H1 (cell line): ENCODE measurements around the gene ACTR8. TPM values are rescaled to one million over a fixed set of nuclear protein-coding genes. Genes with fewer than 3 reads are reported as not detected.

Experiments used
- CTCF ChIA-PET: fragments of 300-600 bp; sonication (Branson Sonifier 250); formaldehyde crosslinking; loops from one replicate; lab custom pipeline; 2021; ENCODE audit not compliant: partially characterized antibody; lab: Charles Lee
- POLR2A ChIA-PET: fragments of 300-600 bp; sonication (Branson Sonifier 250); formaldehyde crosslinking; loops from one replicate; lab custom pipeline; 2021; ENCODE audit warnings: inconsistent platforms; ENCODE audit not compliant: partially characterized antibody; lab: Charles Lee
- DNase-seq, 2 experiments: peaks; one replicate each; pipeline versions ENCODE4 v3.0.0 to v3.0.0-alpha.2; 2010 to 2022; ENCODE audit warnings: low spot score in 2 of 2, low read depth in 1 of 2, mixed read lengths in 1 of 2
- FAIRE-seq: peaks from 2 replicates; lab custom pipeline; 2011; peaks lifted over from hg19 to GRCh38; lab: Jason Lieb, UNC
- H2AFZ ChIP-seq: 2 replicates; pipeline ENCODE4 v1.8.1; 2012; ENCODE audit warnings: low read length, inconsistent platforms
- H2AK5ac ChIP-seq: 2 replicates; pipeline ENCODE4 v1.6.1; 2013; ENCODE audit warnings: low read depth, low read length
- H2BK120ac ChIP-seq: replicated peaks from 2 replicates; pipeline ENCODE3; 2013; ENCODE audit warnings: low read depth, low read length, inconsistent platforms
- H2BK12ac ChIP-seq: 2 replicates; pipeline ENCODE4 v1.6.1; 2013; ENCODE audit warnings: low read depth, low read length
- H2BK15ac ChIP-seq: 2 replicates; pipeline ENCODE4 v1.6.1; 2013; ENCODE audit warnings: low read length
- H2BK20ac ChIP-seq: 2 replicates; pipeline ENCODE4 v1.6.1; 2013; ENCODE audit warnings: low read length
- H2BK5ac ChIP-seq: 2 replicates; pipeline ENCODE4 v1.6.1; 2013; ENCODE audit warnings: low read depth, low read length
- H3K14ac ChIP-seq: 2 replicates; pipeline ENCODE4 v1.6.1; 2013; ENCODE audit warnings: inconsistent platforms; ENCODE audit not compliant: insufficient read length
- H3K18ac ChIP-seq: 2 replicates; pipeline ENCODE4 v1.6.1; 2013; ENCODE audit warnings: low read length; ENCODE audit errors: extremely low read depth
- H3K23ac ChIP-seq: 2 replicates; pipeline ENCODE4 v1.6.1; 2013; ENCODE audit warnings: inconsistent platforms; ENCODE audit not compliant: insufficient read length
- H3K23me2 ChIP-seq: 2 replicates; pipeline ENCODE4 v1.6.1; 2013; ENCODE audit warnings: low read depth, low read length
- H3K27ac ChIP-seq: 2 replicates; pipeline ENCODE4 v1.6.1; 2011; ENCODE audit warnings: low read depth, low read length, inconsistent platforms
- H3K27me3 ChIP-seq, 4 experiments: replicated peaks in 1 of 4; 1 replicate in 1 of 4; 2 replicates in 3 of 4; pipeline versions ENCODE4 v1.6.1 to v1.8.1; 2011 to 2013; ENCODE audit warnings: low read length in 3 of 4, mild to moderate bottlenecking in 3 of 4, inconsistent platforms in 2 of 4, mixed read lengths in 2 of 4, moderate library complexity in 1 of 4; ENCODE audit not compliant: control insufficient read depth in 3 of 4, insufficient read depth in 3 of 4; ENCODE audit errors: extremely low read depth in 1 of 4
- H3K36me3 ChIP-seq, 4 experiments: 2 replicates each; pipeline versions ENCODE4 v1.6.1 to v1.8.1; 2011 to 2013; ENCODE audit warnings: mild to moderate bottlenecking in 4 of 4, low read length in 3 of 4, moderate library complexity in 2 of 4, control low read depth in 1 of 4, inconsistent platforms in 1 of 4; ENCODE audit not compliant: insufficient read depth in 4 of 4, control insufficient read depth in 2 of 4
- H3K4ac ChIP-seq: replicated peaks from 2 replicates; pipeline ENCODE3; 2013; ENCODE audit warnings: low read length, low read depth, mixed read lengths, inconsistent platforms; ENCODE audit not compliant: insufficient read length
- H3K4me1 ChIP-seq, 4 experiments: replicated peaks in 1 of 4; 1 replicate in 1 of 4; 2 replicates in 3 of 4; pipeline versions ENCODE4 v1.6.1 to v1.8.1; 2011 to 2013; ENCODE audit warnings: low read length in 3 of 4, inconsistent platforms in 2 of 4, mixed read lengths in 1 of 4; ENCODE audit not compliant: insufficient read depth in 4 of 4, control insufficient read depth in 3 of 4
- H3K4me2 ChIP-seq, 2 experiments: 2 replicates each; pipeline versions ENCODE4 v1.6.1 to v1.8.1; 2011 to 2013; ENCODE audit warnings: low read depth in 2 of 2, low read length in 2 of 2, control low read depth in 1 of 2, inconsistent platforms in 1 of 2, mild to moderate bottlenecking in 1 of 2; ENCODE audit not compliant: insufficient read depth in 1 of 2
- H3K4me3 ChIP-seq, 4 experiments: fragments of 200-600, 300-600 bp in 1 of 4; sonication (generic), shearing (Covaris generic), sonication (Bioruptor Twin) in 1 of 4; 2 replicates each; pipeline versions ENCODE4 v1.5.1 to v1.8.1; 2011 to 2016; ENCODE audit warnings: low read length in 4 of 4, low read depth in 3 of 4, control low read depth in 2 of 4, inconsistent platforms in 2 of 4, mild to moderate bottlenecking in 2 of 4, mixed read lengths in 1 of 4, moderate library complexity in 1 of 4; ENCODE audit not compliant: insufficient read depth in 2 of 4; ENCODE audit errors: extremely low read depth in 1 of 4
- H3K56ac ChIP-seq: replicated peaks from 2 replicates; pipeline ENCODE3; 2013; ENCODE audit warnings: low read depth, mild to moderate bottlenecking, mixed read lengths, low read length, inconsistent platforms; ENCODE audit not compliant: insufficient read length
- H3K79me1 ChIP-seq: 2 replicates; pipeline ENCODE4 v1.6.1; 2013; ENCODE audit warnings: low read depth, low read length, control low read depth
- H3K79me2 ChIP-seq, 2 experiments: 2 replicates each; pipeline versions ENCODE4 v1.6.1 to v1.8.1; 2012 to 2013; ENCODE audit warnings: low read length in 2 of 2, mild to moderate bottlenecking in 2 of 2, inconsistent platforms in 1 of 2; ENCODE audit not compliant: insufficient read depth in 2 of 2, control insufficient read depth in 1 of 2
- H3K9ac ChIP-seq, 4 experiments: replicated peaks in 1 of 4; 1 replicate in 1 of 4; 2 replicates in 3 of 4; pipeline versions ENCODE4 v1.6.1 to v1.8.1; 2011 to 2013; ENCODE audit warnings: low read depth in 3 of 4, low read length in 3 of 4, control low read depth in 2 of 4, mild to moderate bottlenecking in 2 of 4, moderate library complexity in 2 of 4, inconsistent platforms in 1 of 4; ENCODE audit errors: extremely low read depth in 1 of 4
- H3K9me3 ChIP-seq, 2 experiments: 2 replicates each; pipeline versions ENCODE4 v1.6.1 to v1.8.1; 2012 to 2013; ENCODE audit warnings: mild to moderate bottlenecking in 2 of 2, moderate library complexity in 2 of 2, control low read depth in 1 of 2, inconsistent platforms in 1 of 2, low read depth in 1 of 2, low read length in 1 of 2, mixed read lengths in 1 of 2; ENCODE audit not compliant: insufficient read depth in 2 of 2
- H4K20me1 ChIP-seq, 2 experiments: replicated peaks in 1 of 2; 2 replicates each; pipeline versions ENCODE3 to v1.8.1; 2011 to 2013; ENCODE audit warnings: inconsistent platforms in 2 of 2, low read length in 2 of 2, mild to moderate bottlenecking in 1 of 2; ENCODE audit not compliant: insufficient read depth in 2 of 2, control insufficient read depth in 1 of 2
- H4K5ac ChIP-seq: 2 replicates; pipeline ENCODE4 v1.6.1; 2013; ENCODE audit warnings: low read length, low read depth, mixed read lengths, inconsistent platforms; ENCODE audit not compliant: insufficient read length
- H4K8ac ChIP-seq: 2 replicates; pipeline ENCODE4 v1.8.0; 2013; ENCODE audit warnings: mild to moderate bottlenecking, moderate library complexity, low read length, inconsistent platforms; ENCODE audit not compliant: insufficient read depth; ENCODE audit errors: extremely low read depth
- H4K91ac ChIP-seq: replicated peaks from 2 replicates; pipeline ENCODE3; 2013; ENCODE audit warnings: low read length, mixed read lengths, inconsistent platforms; ENCODE audit not compliant: insufficient read length
- BACH1 ChIP-seq: IDR thresholded peaks from 2 replicates; pipeline ENCODE4 v1.6.1; 2012; ENCODE audit warnings: low read length, improper control_type of control experiment
- CREB1 ChIP-seq: IDR thresholded peaks from 2 replicates; pipeline ENCODE4 v1.6.1; 2012; ENCODE audit warnings: inconsistent platforms
- EZH2 ChIP-seq: fragments of 200-600 bp; sonication (generic); IDR thresholded peaks from 2 replicates; pipeline ENCODE4 v1.7.1; 2012; ENCODE audit warnings: low read depth, mild to moderate bottlenecking, moderate library complexity, low read length, inconsistent platforms; ENCODE audit not compliant: severe bottlenecking
- HDAC2 ChIP-seq, 2 experiments: fragments of 300-600 bp in 1 of 2; sonication (generic) in 1 of 2; IDR thresholded peaks; 2 replicates each; pipeline ENCODE4 v1.6.1; 2011 to 2012; ENCODE audit warnings: low read depth in 2 of 2, low read length in 2 of 2, mild to moderate bottlenecking in 2 of 2, moderate library complexity in 2 of 2, borderline replicate concordance in 1 of 2, inconsistent platforms in 1 of 2
- KDM4A ChIP-seq: IDR thresholded peaks from one replicate; pipeline ENCODE4 v1.7.1; 2012; ENCODE audit warnings: low read depth, mild to moderate bottlenecking, moderate library complexity, low read length, inconsistent platforms; ENCODE audit not compliant: severe bottlenecking
- POLR2A ChIP-seq, 2 experiments: IDR thresholded peaks; 1 replicate in 1 of 2; 2 replicates in 1 of 2; pipeline ENCODE4 v1.6.1; 2011; ENCODE audit warnings: low read depth in 2 of 2, low read length in 2 of 2, mild to moderate bottlenecking in 2 of 2; ENCODE audit errors: control extremely low read depth in 1 of 2
- RNF2 ChIP-seq: fragments of 200-900, 300-1000 bp; sonication (generic); IDR thresholded peaks from 2 replicates; pipeline ENCODE4 v1.7.1; 2016; ENCODE audit warnings: borderline replicate concordance, low read depth, mild to moderate bottlenecking, antibody characterized with exemption, low read length; ENCODE audit not compliant: poor library complexity, severe bottlenecking; ENCODE audit errors: missing control alignments
- SIX5 ChIP-seq: IDR thresholded peaks from 2 replicates; pipeline ENCODE4 v1.6.1; 2011; ENCODE audit warnings: mild to moderate bottlenecking, low read depth, low read length
- TAF7 ChIP-seq: optimal IDR thresholded peaks from 2 replicates; pipeline ENCODE3; 2011; ENCODE audit warnings: low read depth, mild to moderate bottlenecking, inconsistent platforms, low read length, moderate library complexity, borderline replicate concordance
- ZNF274 ChIP-seq: IDR thresholded peaks from 2 replicates; pipeline ENCODE4 v1.7.0; 2012; ENCODE audit warnings: low read length, borderline replicate concordance; ENCODE audit errors: extremely low read depth
- WGBS, 2 experiments: shearing (Covaris generic) in 1 of 2; methylation state at CpG; one replicate each; pipeline versions ENCODE4 v1.1.6 to v1.1.7; 2013 to 2015; ENCODE audit warnings: low lambda C conversion rate in 2 of 2, mixed read lengths in 2 of 2, inconsistent platforms in 1 of 2, low coverage in 1 of 2, missing lambda C conversion rate in 1 of 2; ENCODE audit not compliant: insufficient replicate concordance in 2 of 2, insufficient coverage in 1 of 2, insufficient read length in 1 of 2; ENCODE audit errors: extremely low coverage in 1 of 2, missing lambda C conversion rate in 1 of 2; 5-methylcytosine and 5-hydroxymethylcytosine counted together
- polyA plus RNA-seq, 7 experiments: library from polyadenylated mRNA; depleted of rRNA in 3 of 7; stranded (reverse) in 5 of 7; unstranded in 2 of 7; fragments of >200 nt in 5 of 7; fragments of 200-250 nt in 2 of 7; gene quantifications; 1 replicate in 5 of 7; 2 replicates in 1 of 7; 4 replicates in 1 of 7; pipeline versions ENCODE4 v1.2.1 to v1.2.3, GENCODE V29; 2011 to 2013; ENCODE audit warnings: missing spikeins in 2 of 7, mixed read lengths in 2 of 7
- total RNA-seq: library from RNA; stranded (reverse); fragmentation: NEBNext Ultra II Directional; extraction: Animal tissue kit (Norgen Biotek cat#: 25700); gene quantifications from 2 replicates; pipeline ENCODE4 v1.2.1, GENCODE V29; 2021

The ACTR8 gene
- total and polyA plus RNA-seq, 2 of the 8 experiments (the other 6 are each of a cell fraction or from before 2014, with no cell fraction given), result 8.3 to 26.9 TPM

- H4K20me1 ChIP-seq, result peaks cover 0 to 2% of the 10 kb centered on the region in 2 experiments
- H3K4me2 ChIP-seq, result peak within 1 kb of the TSS; percentile 74 to 86
- WGBS, 2 experiments, result 2% methylated on average over 67 of the region's 73 CpGs; no CpG with 5 or more reads in 1 of the 2 experiments
- peak within 1 kb of the TSS; percentile 46 for H2AFZ ChIP-seq
- no peak within 1 kb of the TSS for H3K23ac ChIP-seq
- H3K27ac ChIP-seq, result peak within 1 kb of the TSS; percentile 85
- H2BK15ac ChIP-seq, result no peak within 1 kb of the TSS
- H3K23me2 ChIP-seq, result 0 out of 2 replicates have a peak, but pooled peaks cover 3% of the 10 kb centered on the region
- H3K79me1 ChIP-seq, result no peaks in the 10 kb centered on the region
- FAIRE-seq (peak; percentile 92), DNase-seq (peak; percentile 92 to 97)
- H4K91ac ChIP-seq, result no peak within 1 kb of the TSS
- H3K9me3 ChIP-seq, result no peaks in the 10 kb centered on the region
- H2BK120ac ChIP-seq, result no peak within 1 kb of the TSS
- no peak within 1 kb of the TSS; the same call in 1 of the 2 replicates for H2AK5ac ChIP-seq
- peak within 1 kb of the TSS; percentile 64 for H4K5ac ChIP-seq
- H3K18ac ChIP-seq, result no peak within 1 kb of the TSS
- H4K8ac ChIP-seq, result peak within 1 kb of the TSS; percentile 98; the same call in 1 of the 2 replicates
- H3K27me3 ChIP-seq, result peaks cover 0 to 8% (median 1%) of the 10 kb centered on the region in 4 experiments; a peak in 2 of 7 replicates
- peak within 1 kb of the TSS; percentile 80 to 94 (median 90) for H3K4me3 ChIP-seq
- H2BK12ac ChIP-seq, result peak within 1 kb of the TSS; percentile 41; the same call in 1 of the 2 replicates
- CTCF ChIA-PET, result no interaction called here
- H2BK20ac ChIP-seq, result no peak within 1 kb of the TSS
- peak within 1 kb of the TSS; percentile 56; the same call in 1 of the 2 replicates for H2BK5ac ChIP-seq
- POLR2A ChIA-PET, result interaction anchor here (0.8 to 2.0 kb wide), 4 partner anchors 9 to 39 kb away, joined by 4 to 11 read pairs (median 6); partner anchors contain the start of gene ACTR8
- H3K79me2 ChIP-seq, result peaks cover 0 to 37% of the 10 kb centered on the region in 2 experiments; a peak in 3 of 4 replicates
- peak within 1 kb of the TSS; percentile 64 to 97 (median 88) for H3K9ac ChIP-seq
- peaks cover 0 to 8% (median 3%) of the 10 kb centered on the region in 4 experiments; a peak in 3 of 8 replicates for H3K36me3 ChIP-seq
- no peak within 1 kb of the TSS for H3K4ac ChIP-seq
- H3K4me1 ChIP-seq, result peaks cover 0 to 4% (median 2%) of the 10 kb centered on the region in 4 experiments; a peak in 3 of 7 replicates
- no peak within 1 kb of the TSS for H3K14ac ChIP-seq
- no peak within 1 kb of the TSS for H3K56ac ChIP-seq
- TF ChIP-seq ZNF274 (no peak), RNF2 (no peak), TAF7 (peak; percentile 41), POLR2A (IDR thresholded peaks at IDR 0.05; ENCODE audit: control extremely low read depth in 1 of 2, low read depth in 2 of 2, low read length in 2 of 2) (peak; percentile 63 to 97), EZH2 (no peak), CREB1 (peak; percentile 97), SIX5 (no peak), HDAC2 (IDR thresholded peaks at IDR 0.05; ENCODE audit: borderline replicate concordance in 1 of 2, low read depth in 2 of 2, low read length in 2 of 2) (peak in 1 of 2 experiments; percentile 77; a peak in 1 of 4 replicates), KDM4A (peak; percentile 60), BACH1 (peak; percentile 58)
Observed at GRCh38 chr3:53891497-53892285, 9.7 kb upstream of the ACTR8 start, which contains the start of gene SELENOK. Gene SELENOK, minus strand, starts transcription at chr3:53891859.
